MM.1S (cell line): ENCODE measurements around the gene GAB2.
A peak's percentile ranks its signal among the peaks of the same experiment; 100 is the strongest.

Experiments
- DNase-seq: peaks from one replicate; pipeline ENCODE4 v3.0.0-alpha.2; 2015
- H2AFZ ChIP-seq: fragments of 300-600 bp; sonication (generic); 2 replicates; pipeline ENCODE4 v1.6.0; 2016; ENCODE audit warnings: antibody characterized with exemption, low read length
- H3F3A ChIP-seq: fragments of 300-600 bp; sonication (generic); 2 replicates; pipeline ENCODE4 v1.6.1; 2016; ENCODE audit warnings: mild to moderate bottlenecking, antibody characterized with exemption, low read length, moderate library complexity, mixed read lengths; ENCODE audit not compliant: insufficient read depth
- H3K27ac ChIP-seq: fragments of 300-600 bp; sonication (generic); 2 replicates; pipeline ENCODE4 v1.5.1; 2016; ENCODE audit warnings: mild to moderate bottlenecking, low read length
- H3K27me3 ChIP-seq: fragments of 300-600 bp; sonication (generic); replicated peaks from 2 replicates; pipeline ENCODE4 v1.6.0; 2016; ENCODE audit warnings: low read length; ENCODE audit not compliant: insufficient read depth
- H3K36me3 ChIP-seq: fragments of 300-600 bp; sonication (generic); replicated peaks from 2 replicates; pipeline ENCODE4 v1.6.1; 2016; ENCODE audit warnings: mild to moderate bottlenecking, low read length, mixed read lengths; ENCODE audit not compliant: insufficient read depth
- H3K4me1 ChIP-seq: fragments of 300-600 bp; sonication (generic); 2 replicates; pipeline ENCODE4 v1.6.1; 2016; ENCODE audit warnings: low read length, mixed read lengths
- H3K4me2 ChIP-seq: fragments of 300-600 bp; sonication (generic); 2 replicates; pipeline ENCODE4 v1.6.0; 2016; ENCODE audit warnings: low read depth, low read length
- H3K4me3 ChIP-seq: fragments of 300-600 bp; sonication (generic); 2 replicates; pipeline ENCODE4 v1.5.1; 2016; ENCODE audit warnings: low read length, mixed read lengths
- H3K79me2 ChIP-seq: fragments of 300-600 bp; sonication (generic); 2 replicates; pipeline ENCODE4 v1.6.1; 2016; ENCODE audit warnings: mixed run types, low read length, mixed read lengths
- H3K9ac ChIP-seq: fragments of 300-600 bp; sonication (generic); 2 replicates; pipeline ENCODE4 v1.6.1; 2016; ENCODE audit warnings: low read length, mixed read lengths
- H3K9me2 ChIP-seq: fragments of 300-600 bp; sonication (generic); replicated peaks from 2 replicates; pipeline ENCODE4 v1.6.1; 2016; ENCODE audit warnings: mild to moderate bottlenecking, low read length, mixed read lengths; ENCODE audit not compliant: insufficient read depth
- H3K9me3 ChIP-seq: fragments of 300-600 bp; sonication (generic); replicated peaks from 2 replicates; pipeline ENCODE4 v1.6.1; 2016; ENCODE audit warnings: mild to moderate bottlenecking, low read length, mixed read lengths; ENCODE audit not compliant: insufficient read depth
- H4K20me1 ChIP-seq: fragments of 300-600 bp; sonication (generic); 2 replicates; pipeline ENCODE4 v1.6.1; 2016; ENCODE audit warnings: mild to moderate bottlenecking, low read length, moderate library complexity, mixed read lengths; ENCODE audit not compliant: insufficient read depth
- EZH2 ChIP-seq: fragments of 300-600 bp; sonication (generic); optimal IDR thresholded peaks from 2 replicates; pipeline ENCODE3; 2017; ENCODE audit warnings: low read depth, mild to moderate bottlenecking, antibody characterized with exemption, low read length, mixed read lengths
- EZH2phosphoT487 ChIP-seq: fragments of 300-600 bp; sonication (generic); IDR thresholded peaks from 2 replicates; pipeline ENCODE4 v1.6.1; 2018; ENCODE audit warnings: antibody characterized with exemption, low read length
- TF ChIP-seq, protein P1 (sequence below): fragments of 300-600 bp; sonication (generic); IDR thresholded peaks from 2 replicates; pipeline ENCODE4 v1.5.1; 2016; ENCODE audit warnings: antibody characterized with exemption, low read length, mixed read lengths

Gene GAB2

DNA sequence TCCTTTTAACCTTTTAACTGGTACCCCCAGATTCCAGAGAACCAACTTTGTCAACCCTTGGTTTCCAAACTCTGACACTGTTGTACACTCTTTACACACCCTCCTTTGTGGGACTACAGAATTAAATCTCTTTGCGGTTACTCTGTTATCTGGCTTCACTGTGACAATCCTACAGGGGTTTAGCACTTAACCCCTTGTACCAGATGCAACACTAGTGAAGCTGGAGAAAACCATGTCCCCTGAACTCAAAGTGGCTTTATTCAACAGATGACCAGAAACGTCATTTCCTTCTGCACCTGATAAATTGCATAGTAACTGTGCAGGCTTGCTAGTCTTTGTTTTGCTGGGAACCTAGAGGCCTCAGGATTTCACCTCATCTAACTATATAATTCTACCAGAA, 5.6 kb upstream of the GAB2 start:
- no peak overlapping the region for H3K9ac ChIP-seq
- no peak overlapping the region for H3K27ac ChIP-seq
- no peak overlapping the region for H3K4me3 ChIP-seq
- H3F3A ChIP-seq, result peaks cover 48% of the 10 kb centered on the region
- no peaks in the 10 kb centered on the region for H4K20me1 ChIP-seq
- 0 out of 2 replicates have a peak, but pooled peaks cover 5% of the 10 kb centered on the region for H3K27me3 ChIP-seq
- H3K9me2 ChIP-seq, result no peaks in the 10 kb centered on the region
- H2AFZ ChIP-seq, result no peak overlapping the region
- no peak for DNase-seq
- H3K4me1 ChIP-seq, result peaks cover 41% of the 10 kb centered on the region
- no peak overlapping the region for H3K4me2 ChIP-seq
- H3K36me3 ChIP-seq, result no peaks in the 10 kb centered on the region
- no peaks in the 10 kb centered on the region for H3K9me3 ChIP-seq
- no peaks in the 10 kb centered on the region for H3K79me2 ChIP-seq
- no peak for TF ChIP-seq EZH2phosphoT487
- TF ChIP-seq EZH2, result no peak
- TF ChIP-seq, protein P1, sequence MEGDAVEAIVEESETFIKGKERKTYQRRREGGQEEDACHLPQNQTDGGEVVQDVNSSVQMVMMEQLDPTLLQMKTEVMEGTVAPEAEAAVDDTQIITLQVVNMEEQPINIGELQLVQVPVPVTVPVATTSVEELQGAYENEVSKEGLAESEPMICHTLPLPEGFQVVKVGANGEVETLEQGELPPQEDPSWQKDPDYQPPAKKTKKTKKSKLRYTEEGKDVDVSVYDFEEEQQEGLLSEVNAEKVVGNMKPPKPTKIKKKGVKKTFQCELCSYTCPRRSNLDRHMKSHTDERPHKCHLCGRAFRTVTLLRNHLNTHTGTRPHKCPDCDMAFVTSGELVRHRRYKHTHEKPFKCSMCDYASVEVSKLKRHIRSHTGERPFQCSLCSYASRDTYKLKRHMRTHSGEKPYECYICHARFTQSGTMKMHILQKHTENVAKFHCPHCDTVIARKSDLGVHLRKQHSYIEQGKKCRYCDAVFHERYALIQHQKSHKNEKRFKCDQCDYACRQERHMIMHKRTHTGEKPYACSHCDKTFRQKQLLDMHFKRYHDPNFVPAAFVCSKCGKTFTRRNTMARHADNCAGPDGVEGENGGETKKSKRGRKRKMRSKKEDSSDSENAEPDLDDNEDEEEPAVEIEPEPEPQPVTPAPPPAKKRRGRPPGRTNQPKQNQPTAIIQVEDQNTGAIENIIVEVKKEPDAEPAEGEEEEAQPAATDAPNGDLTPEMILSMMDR, result no peak

DNA sequence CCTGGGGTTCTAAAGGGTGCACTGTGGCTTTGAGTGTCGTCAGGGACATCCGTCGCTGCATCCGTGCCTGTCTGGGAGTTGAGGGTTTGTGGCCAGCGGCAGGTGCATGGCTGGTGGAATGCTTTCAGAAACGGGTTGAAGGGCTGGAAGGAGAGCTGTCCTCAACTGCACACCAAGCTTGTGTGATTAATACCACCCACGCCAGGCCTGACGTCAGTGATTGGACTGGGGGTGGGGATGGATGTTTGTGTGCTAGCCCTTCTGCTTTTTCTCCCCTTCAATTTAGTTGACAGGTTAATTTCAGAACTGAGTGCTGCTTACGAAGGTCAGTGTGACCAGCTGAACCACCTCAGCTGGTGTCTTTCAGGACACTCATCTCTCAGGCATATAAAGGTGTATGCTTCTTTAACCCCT, 3.2 kb upstream of the GAB2 start:
- Histone ChIP-seq H3K27ac (peak overlapping the region; percentile 87), H3K36me3 (no peaks in the 10 kb centered on the region), H3K9me3 (no peaks in the 10 kb centered on the region), H3K4me1 (peaks cover 22% of the 10 kb centered on the region), H2AFZ (no peak overlapping the region; the same call in 1 of the 2 replicates), H3K79me2 (peaks cover 5% of the 10 kb centered on the region; the same call in 1 of the 2 replicates), H3K9me2 (no peaks in the 10 kb centered on the region), H3K9ac (peak overlapping the region; percentile 44), H3K4me3 (peak overlapping the region; percentile 6), H3F3A (peaks cover 40% of the 10 kb centered on the region), H4K20me1 (no peaks in the 10 kb centered on the region), H3K4me2 (peak overlapping the region; percentile 61), H3K27me3 (0 out of 2 replicates have a peak, but pooled peaks cover 6% of the 10 kb centered on the region)
- TF ChIP-seq, protein P1, result no peak
- TF ChIP-seq EZH2phosphoT487 (no peak), EZH2 (no peak)
- peak; percentile 65 for DNase-seq

DNA sequence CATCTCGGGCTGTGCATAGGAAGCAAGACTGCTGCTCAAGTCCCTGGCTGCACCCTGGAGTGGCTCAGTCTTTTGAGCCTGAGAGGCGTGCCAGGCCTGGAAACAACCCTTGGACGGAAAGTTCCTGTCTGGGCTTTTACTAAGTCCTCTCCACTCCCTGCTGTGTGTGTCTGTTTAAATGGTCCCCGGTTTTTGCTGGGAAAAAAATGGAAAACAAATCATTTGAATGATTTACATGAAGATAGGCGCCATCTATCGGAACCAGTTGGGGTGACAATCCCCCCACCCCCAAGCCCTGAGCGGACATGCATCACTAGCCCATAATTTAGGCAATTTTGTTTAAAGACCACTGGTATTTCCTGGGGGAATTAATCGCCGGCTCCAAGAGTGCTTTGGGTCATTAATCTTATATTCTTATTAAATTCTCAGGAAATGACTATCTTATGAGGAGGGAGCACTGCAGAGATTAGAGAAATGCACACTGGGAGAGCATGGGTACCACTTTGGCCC, 2.7 kb upstream of the GAB2 start:
- H3K79me2 ChIP-seq, result peaks cover 5% of the 10 kb centered on the region; the same call in 1 of the 2 replicates
- peaks cover 35% of the 10 kb centered on the region for H3F3A ChIP-seq
- no peaks in the 10 kb centered on the region for H3K9me3 ChIP-seq
- peak overlapping the region; percentile 87 for H3K27ac ChIP-seq
- DNase-seq, result peak; percentile 43
- TF ChIP-seq, protein P1, result peak; percentile 69
- TF ChIP-seq EZH2 (no peak), EZH2phosphoT487 (no peak)
- H3K4me3 ChIP-seq, result peak overlapping the region; percentile 6
- H3K27me3 ChIP-seq, result 0 out of 2 replicates have a peak, but pooled peaks cover 6% of the 10 kb centered on the region
- H4K20me1 ChIP-seq, result no peaks in the 10 kb centered on the region
- no peaks in the 10 kb centered on the region for H3K9me2 ChIP-seq
- H3K9ac ChIP-seq, result peak overlapping the region; percentile 44
- H2AFZ ChIP-seq, result peak overlapping the region; percentile 36; the same call in 1 of the 2 replicates
- no peaks in the 10 kb centered on the region for H3K36me3 ChIP-seq
- peaks cover 17% of the 10 kb centered on the region for H3K4me1 ChIP-seq
- peak overlapping the region; percentile 61 for H3K4me2 ChIP-seq
